AG04449 (cell line): Measurements from ENCODE around the gene WDR27.
A peak's percentile ranks its signal among the peaks of the same experiment; 100 is the strongest.
"Not testable (repeated sequence)": the region's sequence is repeated elsewhere in the genome, so short reads cannot be mapped to it uniquely, and the experiment has no call there.

ENCODE experiments used
- CTCF ChIA-PET: fragments of 350-600 bp; formaldehyde crosslinking; extraction: SDS; loops from one replicate; lab custom pipeline; 2021; ENCODE audit warnings: antibody characterized with exemption; lab: Yijun Ruan, JAX
- POLR2A ChIA-PET: fragments of 400-600, 350-600 bp; formaldehyde crosslinking; extraction: SDS; loops from one replicate; lab custom pipeline; 2020; ENCODE audit warnings: antibody characterized with exemption, inconsistent platforms; lab: Yijun Ruan, JAX
- DNase-seq: peaks from one replicate; pipeline ENCODE4 v3.0.0-alpha.2; 2010; ENCODE audit warnings: low read depth, low spot score
- H3K4me3 ChIP-seq: 2 replicates; pipeline ENCODE4 v1.5.1; 2011; ENCODE audit warnings: low read depth, mild to moderate bottlenecking, control low read depth, low read length
- TF ChIP-seq, protein P1 (sequence below): IDR thresholded peaks from one replicate; pipeline ENCODE4 v1.5.1; 2011; ENCODE audit warnings: mild to moderate bottlenecking, moderate library complexity, low read length, control low read depth, inconsistent platforms; ENCODE audit not compliant: insufficient read depth; ENCODE audit errors: missing control alignments

The WDR27 gene

DNA sequence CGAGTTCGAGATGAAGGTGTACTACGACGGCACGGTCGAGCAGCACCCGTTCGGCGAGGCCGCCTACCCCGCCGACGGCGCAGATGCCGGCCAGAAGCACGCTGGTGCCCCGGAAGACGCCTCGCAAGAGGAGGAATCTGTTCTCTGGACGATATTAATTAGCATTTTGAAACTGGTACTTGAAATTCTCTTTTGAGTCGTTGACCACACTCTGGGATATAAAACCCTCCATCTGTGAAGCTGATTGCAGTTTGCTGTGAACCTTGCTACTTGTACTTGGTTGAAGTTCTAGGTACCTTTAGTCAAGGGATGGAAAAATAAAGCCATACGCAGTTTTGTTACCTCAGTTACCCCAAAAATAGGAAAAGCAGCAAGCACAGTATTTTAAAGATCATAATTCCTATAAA, 1.0 kb upstream of the WDR27 start:
- POLR2A ChIA-PET = interaction anchor here (1.2 to 2.1 kb wide), 2 partner anchors 19 to 144 kb away, joined by 4 to 5 read pairs; no protein-coding TSS in a partner anchor
- peak overlapping the region; percentile 83 for H3K4me3 ChIP-seq
- TF ChIP-seq, protein P1, sequence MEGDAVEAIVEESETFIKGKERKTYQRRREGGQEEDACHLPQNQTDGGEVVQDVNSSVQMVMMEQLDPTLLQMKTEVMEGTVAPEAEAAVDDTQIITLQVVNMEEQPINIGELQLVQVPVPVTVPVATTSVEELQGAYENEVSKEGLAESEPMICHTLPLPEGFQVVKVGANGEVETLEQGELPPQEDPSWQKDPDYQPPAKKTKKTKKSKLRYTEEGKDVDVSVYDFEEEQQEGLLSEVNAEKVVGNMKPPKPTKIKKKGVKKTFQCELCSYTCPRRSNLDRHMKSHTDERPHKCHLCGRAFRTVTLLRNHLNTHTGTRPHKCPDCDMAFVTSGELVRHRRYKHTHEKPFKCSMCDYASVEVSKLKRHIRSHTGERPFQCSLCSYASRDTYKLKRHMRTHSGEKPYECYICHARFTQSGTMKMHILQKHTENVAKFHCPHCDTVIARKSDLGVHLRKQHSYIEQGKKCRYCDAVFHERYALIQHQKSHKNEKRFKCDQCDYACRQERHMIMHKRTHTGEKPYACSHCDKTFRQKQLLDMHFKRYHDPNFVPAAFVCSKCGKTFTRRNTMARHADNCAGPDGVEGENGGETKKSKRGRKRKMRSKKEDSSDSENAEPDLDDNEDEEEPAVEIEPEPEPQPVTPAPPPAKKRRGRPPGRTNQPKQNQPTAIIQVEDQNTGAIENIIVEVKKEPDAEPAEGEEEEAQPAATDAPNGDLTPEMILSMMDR = no peak
- CTCF ChIA-PET = interaction anchor here (0.9 kb wide), 1 partner anchor 808 kb away, joined by 3 read pairs; no protein-coding TSS in a partner anchor
- DNase-seq = no peak

DNA sequence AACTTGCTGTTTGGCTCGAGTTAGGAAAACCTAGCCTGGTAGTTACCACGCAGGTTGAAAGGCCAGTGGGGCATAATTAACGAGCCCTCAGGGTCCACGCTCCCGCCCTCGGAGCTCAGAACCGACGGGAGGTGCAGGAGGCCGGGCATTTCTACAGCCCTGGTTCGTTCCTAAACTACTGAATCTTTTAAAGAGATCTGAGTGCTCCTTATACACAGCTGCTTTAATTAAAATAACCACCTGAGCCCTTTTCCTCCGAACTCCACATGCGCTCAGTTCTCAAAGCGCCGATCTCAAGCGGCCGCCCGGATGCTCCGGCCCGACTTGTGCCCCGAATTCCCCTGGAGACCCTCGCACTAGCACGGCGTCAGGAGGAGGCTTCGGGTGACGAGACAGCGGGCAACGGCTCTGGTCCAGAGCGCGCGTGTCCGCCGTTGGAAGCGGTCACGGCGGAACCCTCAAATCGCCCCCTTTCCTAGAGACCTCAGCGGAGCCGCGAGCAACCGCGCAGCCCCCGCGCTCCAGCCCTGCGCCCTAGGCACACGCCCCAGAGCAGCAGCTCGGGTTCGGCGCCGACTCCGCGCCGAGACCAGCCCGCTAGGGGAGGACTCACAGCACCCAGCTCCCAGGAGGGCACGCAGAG, 397 bp downstream of the WDR27 start:
- CTCF ChIA-PET = interaction anchor here (0.7 kb wide), 1 partner anchor 182 kb away, joined by 3 read pairs; no protein-coding TSS in a partner anchor
- peak overlapping the region; percentile 83 for H3K4me3 ChIP-seq
- POLR2A ChIA-PET = interaction anchor here (0.7 to 2.1 kb wide), 5 partner anchors 9 to 142 kb away, joined by 3 to 7 read pairs (median 5); partner anchors contain the start of genes DYNLT2 and ERMARD
- TF ChIP-seq, protein P1 = no peak
- DNase-seq = no peak

DNA sequence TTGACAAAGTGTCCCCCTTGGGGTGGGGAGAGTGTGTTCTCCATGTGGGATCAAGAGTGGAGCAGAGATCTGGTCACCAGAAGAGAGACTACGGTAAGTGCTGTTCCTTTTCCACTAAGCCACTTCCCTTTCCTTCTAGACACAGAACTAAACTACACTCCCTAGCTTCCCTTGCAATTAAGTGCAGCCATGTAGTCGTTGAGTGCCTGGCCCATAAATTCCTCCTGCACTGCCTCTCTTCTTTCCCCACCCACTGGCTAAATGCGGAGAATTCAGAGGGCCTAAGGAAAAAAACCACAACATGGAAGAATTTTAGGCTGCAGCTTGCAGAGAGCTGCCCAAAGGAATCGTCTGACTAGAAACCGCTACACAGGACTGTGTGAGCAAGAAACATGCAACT, 1.5 kb downstream of the WDR27 start:
- no peak for DNase-seq
- POLR2A ChIA-PET = no interaction called here
- TF ChIP-seq, protein P1 = no peak
- CTCF ChIA-PET = no interaction called here
- peak overlapping the region; percentile 83 for H3K4me3 ChIP-seq

DNA sequence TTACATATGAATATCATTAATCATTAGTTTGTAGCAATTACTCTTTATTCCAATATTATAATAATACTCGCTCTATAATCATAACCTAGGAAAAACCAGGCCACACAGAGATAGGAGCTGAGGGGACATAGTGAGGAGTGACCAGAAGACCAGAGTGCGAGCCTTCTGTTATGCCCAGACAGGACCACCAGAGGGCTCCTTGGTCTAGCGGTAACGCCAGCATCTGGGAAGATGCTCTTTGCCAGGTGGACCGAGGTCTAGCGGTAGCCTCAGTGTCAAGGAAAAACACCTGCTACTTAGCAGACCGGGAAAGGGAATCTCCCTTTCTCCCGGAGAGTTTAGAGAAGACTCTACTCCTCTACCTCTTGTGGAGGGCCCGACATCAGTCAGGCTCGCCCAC, 4.7 kb downstream of the WDR27 start:
- CTCF ChIA-PET, POLR2A ChIA-PET, H3K4me3 ChIP-seq, DNase-seq: not testable (repeated sequence)
- TF ChIP-seq, protein P1 = peak; percentile 19

DNA sequence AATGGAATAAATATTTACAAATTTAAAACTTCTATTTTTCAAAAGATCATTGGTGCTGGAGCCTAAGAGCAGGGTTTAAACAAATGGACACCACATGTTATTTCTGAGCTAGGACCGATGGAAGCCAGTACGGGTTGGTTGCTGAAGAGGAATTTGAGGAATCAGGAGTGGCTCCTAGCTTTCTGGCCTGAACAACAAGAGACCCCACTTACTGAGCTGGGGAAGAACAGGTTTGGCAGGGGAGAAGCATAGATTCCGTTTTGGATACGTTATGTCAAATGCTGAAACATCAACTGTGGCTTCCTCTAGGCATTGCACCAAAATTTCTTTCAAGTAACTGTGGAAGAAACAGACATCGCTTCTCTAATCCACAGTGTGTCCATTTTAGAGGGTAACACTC, 6.7 kb downstream of the WDR27 start:
- ChIA-PET POLR2A (no interaction called here), CTCF (no interaction called here)
- no peak for DNase-seq
- TF ChIP-seq, protein P1 = no peak
- H3K4me3 ChIP-seq = no peak overlapping the region

DNA sequence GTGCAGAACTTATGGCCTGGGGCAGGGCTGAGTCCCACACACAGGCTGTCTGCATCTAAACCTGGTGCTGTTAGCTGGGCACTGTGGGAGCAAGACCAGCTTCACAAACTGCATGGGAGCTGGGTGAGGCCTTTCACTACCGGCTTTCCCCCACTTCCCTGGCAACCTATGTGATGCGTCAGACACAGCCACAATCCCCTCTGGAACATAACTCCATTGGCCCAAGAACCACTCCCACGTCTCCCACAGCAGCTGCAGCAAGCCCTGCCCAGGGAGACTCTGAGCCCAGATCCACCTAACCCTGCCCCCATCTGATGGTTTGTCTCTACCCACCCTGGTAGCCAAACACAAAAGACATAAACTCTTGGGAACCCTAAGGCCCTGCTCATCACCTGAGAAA, 9.3 kb downstream of the WDR27 start:
- ChIA-PET CTCF (interaction anchor here (1.2 kb wide), 1 partner anchor 14 kb away, joined by 4 read pairs; no protein-coding TSS in a partner anchor), POLR2A (interaction anchor here (0.9 kb wide), 1 partner anchor 10 kb away, joined by 3 read pairs; the partner anchor contains the start of genes C6orf120 and WDR27)
- TF ChIP-seq, protein P1 = no peak
- H3K4me3 ChIP-seq = no peak overlapping the region
- DNase-seq = no peak
